Measurements from ENCODE around the gene CNIH3. TPM values are rescaled to one million over a fixed set of nuclear protein-coding genes. Genes with fewer than 3 reads are reported as not detected.

Gene CNIH3
- total and polyA plus RNA-seq, 2 donors (not counting 3 experiments of a cell fraction or from before 2014, with no cell fraction given) = 1.3 to 2.5 TPM

DNA sequence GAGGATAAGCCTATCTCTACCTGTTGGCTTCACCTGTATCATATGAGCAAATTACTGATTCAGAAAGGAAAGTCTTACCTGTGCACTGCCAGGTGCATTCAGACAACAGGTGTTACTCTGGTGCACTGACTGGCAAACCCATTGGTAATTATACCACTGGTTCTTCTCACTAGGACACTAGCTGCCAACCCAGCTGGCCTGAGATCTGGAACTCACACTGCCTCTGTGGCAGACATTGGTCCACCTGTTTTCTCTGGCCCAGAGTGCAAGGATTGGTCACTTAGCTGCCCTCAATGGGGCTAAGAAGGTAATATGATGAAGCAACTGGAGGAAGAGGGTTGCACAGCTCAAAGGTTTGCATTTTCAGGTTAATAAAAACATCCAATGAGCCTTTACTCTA is 173.2 kb downstream of the CNIH3 start:
- Histone ChIP-seq H3K36me3 (ENCODE audit: control insufficient read depth in 2 of 2, extremely low read depth in 1 of 2, insufficient read depth in 2 of 2, low read length in 2 of 2) (no peaks in the 10 kb centered on the region), H3K4me2 (ENCODE audit: insufficient read depth, low read length) (no peak overlapping the region), H3K4me3 (replicated peaks in 1 of 3; ENCODE audit: insufficient read depth in 1 of 3, low read depth in 1 of 3, low read length in 3 of 3) (no peak overlapping the region), H4K20me1 (replicated peaks; ENCODE audit: control insufficient read depth, extremely low read depth, insufficient read depth, low read length) (no peaks in the 10 kb centered on the region), H3K79me2 (ENCODE audit: control insufficient read depth, insufficient read depth, low read length) (no peaks in the 10 kb centered on the region), H3K27ac (ENCODE audit: insufficient read depth, low read depth, low read length) (no peak overlapping the region), H3K9me1 (replicated peaks; ENCODE audit: control insufficient read depth, extremely low read depth, insufficient read depth, low read length) (no peaks in the 10 kb centered on the region), H3K9ac (replicated peaks; ENCODE audit: extremely low read depth, insufficient read depth, low read length) (no peak overlapping the region), H3K27me3 (ENCODE audit: control insufficient read depth in 2 of 2, insufficient read depth in 2 of 2, low read length in 2 of 2) (peaks cover 0 to 2% of the 10 kb centered on the region in 2 experiments), H3K9me3 (replicated peaks; ENCODE audit: control insufficient read depth, insufficient read depth, low read length) (no peaks in the 10 kb centered on the region), H3K4me1 (ENCODE audit: control insufficient read depth, extremely low read depth, insufficient read depth, low read length) (no peaks in the 10 kb centered on the region), H2AFZ (ENCODE audit: low read depth, low read length) (no peak overlapping the region)
- POLR2A ChIA-PET = no interaction called here
- BruUV-seq (replicated peaks) = no TSS peak
- TF ChIP-seq, protein P1, sequence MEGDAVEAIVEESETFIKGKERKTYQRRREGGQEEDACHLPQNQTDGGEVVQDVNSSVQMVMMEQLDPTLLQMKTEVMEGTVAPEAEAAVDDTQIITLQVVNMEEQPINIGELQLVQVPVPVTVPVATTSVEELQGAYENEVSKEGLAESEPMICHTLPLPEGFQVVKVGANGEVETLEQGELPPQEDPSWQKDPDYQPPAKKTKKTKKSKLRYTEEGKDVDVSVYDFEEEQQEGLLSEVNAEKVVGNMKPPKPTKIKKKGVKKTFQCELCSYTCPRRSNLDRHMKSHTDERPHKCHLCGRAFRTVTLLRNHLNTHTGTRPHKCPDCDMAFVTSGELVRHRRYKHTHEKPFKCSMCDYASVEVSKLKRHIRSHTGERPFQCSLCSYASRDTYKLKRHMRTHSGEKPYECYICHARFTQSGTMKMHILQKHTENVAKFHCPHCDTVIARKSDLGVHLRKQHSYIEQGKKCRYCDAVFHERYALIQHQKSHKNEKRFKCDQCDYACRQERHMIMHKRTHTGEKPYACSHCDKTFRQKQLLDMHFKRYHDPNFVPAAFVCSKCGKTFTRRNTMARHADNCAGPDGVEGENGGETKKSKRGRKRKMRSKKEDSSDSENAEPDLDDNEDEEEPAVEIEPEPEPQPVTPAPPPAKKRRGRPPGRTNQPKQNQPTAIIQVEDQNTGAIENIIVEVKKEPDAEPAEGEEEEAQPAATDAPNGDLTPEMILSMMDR (IDR thresholded peaks at IDR 0.05; ENCODE audit: extremely low read depth in 1 of 2, insufficient read depth in 1 of 2, low read depth in 1 of 2, low read length in 2 of 2) = no peak
- no peak for TF ChIP-seq FOS (IDR thresholded peaks at IDR 0.05; ENCODE audit: borderline replicate concordance, insufficient read depth, low read length)
- TF ChIP-seq EZH2 (IDR thresholded peaks at IDR 0.05; ENCODE audit: borderline replicate concordance, low read depth, low read length, severe bottlenecking) = no peak
- TF ChIP-seq, protein P2, sequence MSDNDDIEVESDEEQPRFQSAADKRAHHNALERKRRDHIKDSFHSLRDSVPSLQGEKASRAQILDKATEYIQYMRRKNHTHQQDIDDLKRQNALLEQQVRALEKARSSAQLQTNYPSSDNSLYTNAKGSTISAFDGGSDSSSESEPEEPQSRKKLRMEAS (IDR thresholded peaks at IDR 0.05; ENCODE audit: insufficient read depth, insufficient read length) = no peak
- no peak for TF ChIP-seq MYC (IDR thresholded peaks at IDR 0.05; ENCODE audit: low read depth, low read length)
- TF ChIP-seq GATA2 (IDR thresholded peaks at IDR 0.05; ENCODE audit: insufficient read depth, insufficient read length, low read depth, low read length) = no peak
- no peak for TF ChIP-seq JUN (IDR thresholded peaks at IDR 0.05; ENCODE audit: borderline replicate concordance, insufficient read depth, insufficient read length, low read depth)
- TF ChIP-seq POLR2A (IDR thresholded peaks at IDR 0.05; ENCODE audit: low read depth, low read length) = no peak
- TF ChIP-seq POLR2AphosphoS5 (IDR thresholded peaks at IDR 0.05; ENCODE audit: insufficient read depth, low read depth, low read length) = no peak
- dilution Hi-C loops (cut with MboI; ENCODE audit: extremely low pct_ligation_motif_present, low sequenced_read_pairs) (no loop called here), intact Hi-C loops (cut with micrococcal nuclease) (no loop called here)
- CTCF ChIA-PET = interaction anchor here (0.6 to 0.8 kb wide), 2 partner anchors 73 to 1162 kb away, joined by 3 to 4 read pairs; no protein-coding TSS in a partner anchor
- FAIRE-seq (no peak), DNase-seq (ENCODE audit: low read depth, low spot score) (no peak)

Other genes with a start within 250 kb of the CNIH3 start
- 90.1 and 92.4 TPM in 2 replicates for gene WDR26, start 181.5 kb upstream of the CNIH3 start, total RNA-seq
- 19.3 and 26.7 TPM in 2 replicates for gene WDR26, start 181.5 kb upstream of the CNIH3 start, polyA plus RNA-seq

Measured in endothelial cell of umbilical vein (primary cell).